ENCODE measurements around the gene ARHGAP31.

The ARHGAP31 gene

DNA sequence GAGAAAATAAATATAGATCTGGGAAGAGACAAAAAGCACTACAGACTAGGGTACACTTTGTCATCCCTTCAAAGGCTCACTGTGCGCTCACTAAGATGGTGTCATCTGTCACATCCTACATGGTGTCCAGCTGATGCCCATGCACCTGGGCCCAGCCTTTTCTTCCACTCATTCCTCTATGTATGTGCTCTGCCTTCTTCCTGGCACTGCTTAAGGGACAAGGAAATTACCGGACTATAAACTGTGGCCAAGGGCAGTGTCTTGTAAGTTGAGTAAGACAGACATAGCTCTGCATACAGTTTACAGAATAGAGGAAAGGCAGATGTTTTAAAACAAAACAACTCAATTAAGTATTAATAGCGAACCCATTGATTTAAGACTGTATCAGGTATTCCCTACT, 52.9 kb downstream of the ARHGAP31 start:
- H3K79me2 ChIP-seq (ENCODE audit: insufficient read depth, low read length), result no peaks in the 10 kb centered on the region
- no peak overlapping the region for H2AFZ ChIP-seq (ENCODE audit: low read depth, low read length, severe bottlenecking)
- no peak overlapping the region for H3K4me3 ChIP-seq (ENCODE audit: insufficient read depth, low read length, poor library complexity, severe bottlenecking)
- no peaks in the 10 kb centered on the region for H3K9me3 ChIP-seq (ENCODE audit: insufficient read depth, low read length)
- no peak for TF ChIP-seq EZH2phosphoT487 (conservative IDR thresholded peaks at IDR 0.05; ENCODE audit: low read length)
- TF ChIP-seq, protein P1, sequence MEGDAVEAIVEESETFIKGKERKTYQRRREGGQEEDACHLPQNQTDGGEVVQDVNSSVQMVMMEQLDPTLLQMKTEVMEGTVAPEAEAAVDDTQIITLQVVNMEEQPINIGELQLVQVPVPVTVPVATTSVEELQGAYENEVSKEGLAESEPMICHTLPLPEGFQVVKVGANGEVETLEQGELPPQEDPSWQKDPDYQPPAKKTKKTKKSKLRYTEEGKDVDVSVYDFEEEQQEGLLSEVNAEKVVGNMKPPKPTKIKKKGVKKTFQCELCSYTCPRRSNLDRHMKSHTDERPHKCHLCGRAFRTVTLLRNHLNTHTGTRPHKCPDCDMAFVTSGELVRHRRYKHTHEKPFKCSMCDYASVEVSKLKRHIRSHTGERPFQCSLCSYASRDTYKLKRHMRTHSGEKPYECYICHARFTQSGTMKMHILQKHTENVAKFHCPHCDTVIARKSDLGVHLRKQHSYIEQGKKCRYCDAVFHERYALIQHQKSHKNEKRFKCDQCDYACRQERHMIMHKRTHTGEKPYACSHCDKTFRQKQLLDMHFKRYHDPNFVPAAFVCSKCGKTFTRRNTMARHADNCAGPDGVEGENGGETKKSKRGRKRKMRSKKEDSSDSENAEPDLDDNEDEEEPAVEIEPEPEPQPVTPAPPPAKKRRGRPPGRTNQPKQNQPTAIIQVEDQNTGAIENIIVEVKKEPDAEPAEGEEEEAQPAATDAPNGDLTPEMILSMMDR (IDR thresholded peaks at IDR 0.05; ENCODE audit: insufficient read depth, low read length, poor library complexity, severe bottlenecking), result no peak
- H3K9ac ChIP-seq (ENCODE audit: low read length), result no peak overlapping the region
- no peak overlapping the region for H3K27ac ChIP-seq (ENCODE audit: low read depth, low read length)
- no peaks in the 10 kb centered on the region for H3K36me3 ChIP-seq (ENCODE audit: low read length)
- no peaks in the 10 kb centered on the region for H4K20me1 ChIP-seq (ENCODE audit: low read depth, low read length)
- no peaks in the 10 kb centered on the region for H3K9me2 ChIP-seq (replicated peaks; ENCODE audit: insufficient read depth, low read length)
- no peak overlapping the region for H3K4me2 ChIP-seq (ENCODE audit: low read depth, low read length, poor library complexity, severe bottlenecking)
- H3K27me3 ChIP-seq (ENCODE audit: low read length), result no peaks in the 10 kb centered on the region
- no peaks in the 10 kb centered on the region for H3F3A ChIP-seq (ENCODE audit: insufficient read depth)

DNA sequence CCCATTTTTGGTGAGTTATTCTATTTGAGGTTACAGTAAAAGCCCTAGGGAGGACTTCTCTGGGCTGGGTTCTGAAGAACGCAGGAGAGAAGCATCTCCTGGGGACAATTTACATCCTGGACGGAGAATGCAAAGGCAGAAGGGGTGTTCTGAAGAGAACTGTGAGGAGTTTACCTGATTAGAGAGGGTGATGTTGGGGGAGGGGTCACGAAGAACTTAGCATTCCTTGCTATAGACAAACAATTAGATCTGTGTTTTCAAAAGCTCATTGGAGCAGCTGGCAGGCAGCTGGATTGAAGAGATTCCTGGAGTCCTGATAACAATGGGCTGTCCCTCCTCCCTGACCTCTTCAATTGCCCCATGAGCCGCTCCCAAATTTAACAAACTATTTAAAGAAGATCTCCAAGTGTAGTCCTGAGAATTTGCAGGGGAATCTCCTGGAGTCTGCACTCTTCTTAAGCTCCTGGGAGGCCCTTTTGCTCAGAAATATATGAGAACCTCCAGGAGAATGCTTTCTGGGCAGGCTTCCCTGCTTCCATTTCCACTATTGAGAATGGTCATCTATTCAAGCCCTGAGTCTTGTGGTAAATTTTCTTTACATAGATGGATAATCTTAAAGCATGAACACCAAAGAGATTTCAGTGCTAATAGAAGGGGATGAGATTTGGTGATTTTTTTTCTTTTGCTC, 55.3 kb downstream of the ARHGAP31 start:
- no peaks in the 10 kb centered on the region for H3K79me2 ChIP-seq (ENCODE audit: insufficient read depth, low read length)
- no peaks in the 10 kb centered on the region for H3K27me3 ChIP-seq (ENCODE audit: low read length)
- no peak overlapping the region for H2AFZ ChIP-seq (ENCODE audit: low read depth, low read length, severe bottlenecking)
- no peak overlapping the region for H3K4me2 ChIP-seq (ENCODE audit: low read depth, low read length, poor library complexity, severe bottlenecking)
- no peaks in the 10 kb centered on the region for H3K36me3 ChIP-seq (ENCODE audit: low read length)
- no peak overlapping the region for H3K9ac ChIP-seq (ENCODE audit: low read length)
- no peak overlapping the region for H3K27ac ChIP-seq (ENCODE audit: low read depth, low read length)
- H3F3A ChIP-seq (ENCODE audit: insufficient read depth), result no peaks in the 10 kb centered on the region
- H4K20me1 ChIP-seq (ENCODE audit: low read depth, low read length), result no peaks in the 10 kb centered on the region
- no peaks in the 10 kb centered on the region for H3K9me3 ChIP-seq (ENCODE audit: insufficient read depth, low read length)
- TF ChIP-seq, protein P1 (IDR thresholded peaks at IDR 0.05; ENCODE audit: insufficient read depth, low read length, poor library complexity, severe bottlenecking), result no peak
- TF ChIP-seq EZH2phosphoT487 (conservative IDR thresholded peaks at IDR 0.05; ENCODE audit: low read length), result no peak
- no peaks in the 10 kb centered on the region for H3K9me2 ChIP-seq (replicated peaks; ENCODE audit: insufficient read depth, low read length)
- no peak overlapping the region for H3K4me3 ChIP-seq (ENCODE audit: insufficient read depth, low read length, poor library complexity, severe bottlenecking)

DNA sequence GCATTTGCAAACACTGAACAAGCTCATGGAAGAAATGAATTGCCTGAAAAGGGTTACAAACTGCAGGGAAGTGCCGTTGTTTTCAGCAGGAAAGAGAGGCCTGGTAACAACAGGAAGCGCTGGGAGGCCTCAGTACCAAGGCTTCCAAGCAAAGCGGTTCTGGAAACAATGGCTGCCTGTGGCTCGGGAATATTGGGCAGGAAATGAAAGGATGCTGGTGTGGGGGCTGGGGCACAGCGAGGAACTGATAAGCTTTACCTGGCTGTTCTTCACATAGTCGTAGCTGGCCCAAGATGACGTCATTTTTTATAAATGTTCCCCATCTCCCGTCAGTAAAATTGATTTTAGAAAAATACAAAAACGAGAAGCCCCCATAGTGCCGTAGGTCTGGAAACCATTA, 55.9 kb downstream of the ARHGAP31 start:
- no peaks in the 10 kb centered on the region for H3F3A ChIP-seq (ENCODE audit: insufficient read depth)
- H3K27ac ChIP-seq (ENCODE audit: low read depth, low read length), result no peak overlapping the region
- no peaks in the 10 kb centered on the region for H3K9me2 ChIP-seq (replicated peaks; ENCODE audit: insufficient read depth, low read length)
- no peaks in the 10 kb centered on the region for H3K9me3 ChIP-seq (ENCODE audit: insufficient read depth, low read length)
- H3K79me2 ChIP-seq (ENCODE audit: insufficient read depth, low read length), result no peaks in the 10 kb centered on the region
- no peak overlapping the region for H2AFZ ChIP-seq (ENCODE audit: low read depth, low read length, severe bottlenecking)
- TF ChIP-seq EZH2phosphoT487 (conservative IDR thresholded peaks at IDR 0.05; ENCODE audit: low read length), result no peak
- TF ChIP-seq, protein P1 (IDR thresholded peaks at IDR 0.05; ENCODE audit: insufficient read depth, low read length, poor library complexity, severe bottlenecking), result no peak
- no peak overlapping the region for H3K4me2 ChIP-seq (ENCODE audit: low read depth, low read length, poor library complexity, severe bottlenecking)
- H3K4me3 ChIP-seq (ENCODE audit: insufficient read depth, low read length, poor library complexity, severe bottlenecking), result no peak overlapping the region
- H3K36me3 ChIP-seq (ENCODE audit: low read length), result no peaks in the 10 kb centered on the region
- H3K27me3 ChIP-seq (ENCODE audit: low read length), result no peaks in the 10 kb centered on the region
- H3K9ac ChIP-seq (ENCODE audit: low read length), result no peak overlapping the region
- no peaks in the 10 kb centered on the region for H4K20me1 ChIP-seq (ENCODE audit: low read depth, low read length)

All from SU-DHL-6 (cell line).